ENCODE results near the gene HIVEP2.

DNA sequence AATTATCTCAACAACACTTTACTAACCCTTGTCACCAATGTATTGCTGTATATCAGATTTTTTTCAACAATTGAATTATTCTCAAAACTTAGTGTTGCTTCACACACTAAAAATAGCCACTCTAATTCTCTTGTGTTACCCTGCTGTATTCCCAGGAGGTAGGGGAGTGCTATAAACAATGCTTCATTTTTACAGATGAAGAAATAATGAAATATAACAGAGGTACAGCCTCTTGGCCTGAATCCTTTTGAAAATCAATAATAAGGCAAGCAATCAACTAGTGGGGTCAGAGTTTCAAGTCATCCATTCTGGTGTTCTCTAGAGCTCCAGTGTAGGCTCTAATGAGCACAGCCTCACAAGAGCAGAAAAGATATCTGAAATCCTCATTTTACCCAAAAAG is 10.9 kb downstream of the HIVEP2 start:
- TF ChIP-seq EZH2 (IDR thresholded peaks at IDR 0.05; ENCODE audit: insufficient read depth, poor library complexity, severe bottlenecking) (no peak), EZH2phosphoT487 (IDR thresholded peaks at IDR 0.05; ENCODE audit: insufficient read depth, low read depth) (no peak)
